GM10847 (cell line): ENCODE measurements around the gene SART1.
A peak's percentile ranks its signal among the peaks of the same experiment; 100 is the strongest.

Experiments
- POLR2A ChIP-seq: IDR thresholded peaks from 2 replicates; pipeline ENCODE4 v1.6.1; 2011; ENCODE audit not compliant: insufficient read length; ENCODE audit errors: extremely low read depth

The SART1 gene

GRCh38 chr11:65925397-65925796, 36.1 kb upstream of the SART1 start:
- TF ChIP-seq POLR2A = no peak

DNA sequence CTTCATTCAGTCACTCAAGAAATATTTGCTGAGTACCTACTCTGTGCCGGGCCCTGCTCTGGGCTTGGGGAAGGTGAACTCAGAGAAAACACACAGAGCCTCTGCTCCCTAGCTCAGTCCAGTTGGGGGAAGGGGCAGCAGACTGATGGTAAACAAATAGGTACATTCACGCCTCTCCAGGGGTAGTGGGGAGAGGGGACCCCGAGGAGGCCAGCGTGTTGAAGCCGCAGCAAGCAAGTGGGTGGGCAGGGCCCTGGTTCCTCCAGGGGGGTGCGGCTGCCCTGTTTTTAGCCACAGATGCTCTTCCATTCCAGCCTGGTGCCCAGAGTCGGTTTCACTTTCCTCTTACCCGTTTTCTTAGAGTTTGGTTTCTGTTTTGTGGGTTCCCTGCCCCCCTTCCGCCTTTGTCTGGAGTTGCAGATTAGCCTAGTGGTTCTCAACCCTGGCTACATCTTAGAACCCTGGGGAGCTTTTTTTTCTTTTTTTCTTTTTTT, 33.6 kb upstream of the SART1 start:
- peak; percentile 42 for TF ChIP-seq POLR2A

DNA sequence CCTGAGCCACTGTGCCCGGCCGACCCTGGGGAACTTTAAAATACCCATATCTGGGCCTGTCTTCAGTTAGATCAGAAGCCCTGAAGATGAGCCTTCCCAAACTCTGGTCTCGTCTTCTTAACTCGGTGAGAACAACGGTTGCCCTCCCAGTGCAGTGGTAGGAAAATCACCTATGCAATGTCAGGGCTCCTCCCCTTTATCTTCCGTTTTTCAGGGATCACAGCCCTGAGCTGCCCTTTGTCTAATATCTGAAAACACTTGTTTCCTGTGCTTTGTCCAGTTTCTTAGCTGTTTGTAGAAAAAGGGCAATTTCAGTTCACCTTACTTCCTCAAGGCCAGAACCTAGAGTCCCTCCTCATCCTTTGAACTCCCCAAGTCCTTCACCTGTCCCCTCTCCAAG, 32.9 kb upstream of the SART1 start:
- TF ChIP-seq POLR2A = no peak

- no peak for TF ChIP-seq POLR2A
Measured at GRCh38 chr11:65931773-65932557, 29.6 kb upstream of the SART1 start.

DNA sequence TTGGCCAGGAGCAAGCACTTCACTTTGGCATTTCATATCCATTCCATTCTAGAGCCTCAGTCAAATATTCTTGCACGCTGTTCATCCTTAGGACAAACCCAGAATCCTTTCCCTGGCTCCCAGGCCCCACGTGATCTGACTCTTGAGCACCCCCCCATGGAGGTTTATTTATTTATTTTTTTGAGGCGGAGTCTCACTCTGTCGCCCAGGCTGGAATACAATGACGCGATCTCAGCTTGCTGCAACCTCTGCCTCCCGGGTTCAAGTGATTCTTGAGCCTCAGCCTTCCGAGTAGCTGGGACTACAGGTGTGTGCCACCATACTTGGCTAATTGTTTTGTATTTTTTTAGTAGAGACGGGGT, 29.0 kb upstream of the SART1 start:
- TF ChIP-seq POLR2A = no peak

DNA sequence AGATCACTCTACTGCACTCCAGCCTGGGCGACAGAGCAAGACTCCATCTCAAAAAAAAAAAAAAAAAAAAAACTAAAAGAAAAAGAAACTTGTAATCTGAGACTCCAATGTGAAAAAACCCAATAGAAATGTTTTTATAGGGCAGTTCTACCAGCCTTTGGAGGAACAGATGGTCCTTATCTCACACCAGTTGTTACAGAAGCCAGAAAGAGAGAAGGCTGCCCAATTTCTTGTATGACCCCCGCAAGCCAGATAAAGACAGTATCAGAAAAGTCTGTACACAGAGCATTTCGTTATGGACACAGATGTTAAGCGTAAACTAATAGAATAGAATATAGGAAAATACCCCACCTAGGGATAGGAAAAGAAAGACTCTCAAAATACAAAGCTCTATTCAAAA, 27.5 kb upstream of the SART1 start:
- TF ChIP-seq POLR2A = no peak

DNA sequence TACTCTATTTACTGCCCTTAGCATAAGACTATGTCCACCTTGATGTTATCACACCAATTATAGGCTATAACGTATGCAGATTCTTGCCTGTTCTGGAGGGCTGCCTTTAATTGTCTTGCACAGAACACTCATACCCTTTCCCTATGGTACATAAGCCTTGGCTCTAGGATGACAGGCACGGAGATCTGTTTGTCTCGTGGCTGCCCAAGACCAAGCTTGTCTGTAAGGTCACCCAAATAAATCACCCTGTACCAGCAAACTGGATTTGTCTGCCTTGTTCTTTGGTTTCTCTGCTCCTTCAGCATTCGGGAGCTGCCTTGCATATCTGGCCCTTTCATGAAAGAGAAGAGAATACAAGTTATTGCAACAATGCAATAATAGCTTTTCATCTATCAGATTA, 23.8 kb upstream of the SART1 start:
- TF ChIP-seq POLR2A = no peak

DNA sequence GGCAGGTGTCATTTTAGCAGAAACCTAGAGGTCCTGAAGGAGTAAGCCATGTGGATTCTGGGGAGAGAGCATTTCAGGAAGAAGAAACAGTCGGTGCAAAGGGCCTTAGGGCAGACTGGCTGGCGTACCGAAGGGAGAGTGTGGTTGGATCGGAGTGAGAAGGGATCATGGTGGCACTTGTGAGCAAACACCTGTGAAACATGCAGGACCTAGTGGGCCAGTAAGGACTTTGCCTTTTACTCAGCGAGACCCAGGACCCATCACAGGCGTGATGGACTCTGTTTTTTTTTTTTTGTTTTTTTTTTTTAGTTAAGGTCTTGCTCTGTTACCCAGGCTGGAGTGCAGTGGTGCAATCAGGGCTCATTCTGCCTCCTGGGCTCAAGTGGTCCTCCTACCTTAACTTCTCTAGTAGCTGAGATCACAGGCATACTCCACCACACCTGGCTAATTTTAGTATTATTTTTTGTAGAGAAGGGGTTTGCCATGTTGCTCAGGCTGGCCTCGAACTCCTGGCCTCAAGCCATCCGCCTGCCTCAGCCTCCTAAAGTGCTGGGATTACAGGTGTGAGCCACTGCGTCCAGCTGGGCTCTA, 19.7 kb upstream of the SART1 start:
- no peak for TF ChIP-seq POLR2A

GRCh38 chr11:65942531-65942930, 19.0 kb upstream of the SART1 start:
- TF ChIP-seq POLR2A = no peak

GRCh38 chr11:65944191-65944590, 17.3 kb upstream of the SART1 start:
- no peak for TF ChIP-seq POLR2A

- TF ChIP-seq POLR2A = no peak
Measured at GRCh38 chr11:65944767-65945166, 16.8 kb upstream of the SART1 start.

DNA sequence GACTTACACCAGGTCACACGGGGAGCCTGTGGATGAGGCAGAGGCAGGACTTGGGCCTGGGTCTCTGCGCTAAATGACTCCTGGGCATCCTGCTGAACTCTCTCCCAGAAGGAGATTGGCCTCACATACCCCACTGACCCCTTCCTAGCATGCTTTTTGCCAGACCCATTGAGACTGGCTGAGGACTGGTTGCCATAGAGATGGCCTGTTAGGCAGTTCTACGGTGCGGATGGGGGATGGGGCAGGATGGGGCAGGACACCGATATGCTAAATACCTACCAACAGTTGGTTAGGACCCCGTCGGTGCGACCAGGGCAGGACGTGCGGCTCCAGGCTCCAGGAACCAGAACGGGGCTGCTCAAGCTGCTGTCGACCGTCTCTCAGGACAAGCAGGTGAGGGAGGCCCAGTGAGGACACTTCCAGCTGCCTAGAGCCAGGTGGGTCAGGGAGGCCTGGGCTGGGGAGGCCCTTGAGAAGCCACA, 16.1 kb upstream of the SART1 start, which contains the start of gene TSGA10IP:
Gene TSGA10IP, plus strand, starts transcription at position 51 of the 482 bp plus-strand sequence. Its CDS starts 196 bp downstream, at position 247.
- no peak for TF ChIP-seq POLR2A

DNA sequence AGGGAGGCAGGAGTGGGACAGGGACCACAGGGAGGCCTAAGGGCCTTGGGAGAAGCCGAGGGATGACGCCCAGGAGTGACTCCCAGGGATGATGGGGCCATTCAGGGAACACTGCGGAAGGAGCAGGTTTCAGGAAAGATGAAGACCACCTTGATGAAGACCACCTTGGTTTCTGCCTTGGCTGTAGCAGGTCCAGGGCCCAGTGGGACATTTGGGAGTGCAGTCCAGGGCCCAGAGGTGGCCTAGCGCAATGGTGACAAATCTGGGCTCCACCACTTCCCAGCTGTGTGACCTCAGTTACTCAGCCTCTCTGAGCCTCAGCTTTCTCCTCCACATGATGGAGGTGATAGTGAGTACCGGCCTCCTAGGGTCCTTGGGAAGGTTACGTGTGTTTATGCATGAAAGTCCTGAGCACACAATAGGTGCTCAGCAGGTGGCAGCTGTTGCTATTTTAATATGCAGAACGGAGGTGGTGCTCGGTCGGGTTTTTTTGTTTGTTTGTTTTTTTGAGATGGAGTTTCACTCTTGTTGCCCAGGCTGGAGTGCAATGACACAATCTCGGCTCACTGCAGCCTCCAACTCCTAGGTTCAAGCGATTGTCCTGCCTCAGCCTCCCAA, 15.5 kb upstream of the SART1 start:
- TF ChIP-seq POLR2A = no peak

DNA sequence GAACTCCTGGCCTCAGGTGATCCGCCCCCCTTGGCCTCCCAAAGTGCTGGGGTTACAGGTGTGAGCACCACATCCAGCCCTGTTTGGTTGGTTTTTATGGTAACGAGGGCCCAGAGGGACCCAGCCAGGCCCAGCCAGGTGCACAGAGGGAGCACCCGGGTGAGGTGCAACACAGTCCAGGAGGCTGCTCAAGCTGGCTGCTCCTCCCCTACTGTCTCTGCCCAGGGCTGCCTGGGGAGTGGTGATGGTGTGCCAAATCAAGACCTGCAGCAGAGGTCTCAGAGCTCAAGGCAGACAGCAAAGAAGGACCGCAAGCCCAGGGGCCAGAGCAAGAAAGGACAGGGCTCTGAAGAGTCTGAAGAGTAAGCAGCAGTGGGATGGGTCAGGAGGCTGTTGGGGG, 14.9 kb upstream of the SART1 start:
- TF ChIP-seq POLR2A = no peak

- TF ChIP-seq POLR2A = no peak
Measured at GRCh38 chr11:65947133-65947532, 14.4 kb upstream of the SART1 start.

DNA sequence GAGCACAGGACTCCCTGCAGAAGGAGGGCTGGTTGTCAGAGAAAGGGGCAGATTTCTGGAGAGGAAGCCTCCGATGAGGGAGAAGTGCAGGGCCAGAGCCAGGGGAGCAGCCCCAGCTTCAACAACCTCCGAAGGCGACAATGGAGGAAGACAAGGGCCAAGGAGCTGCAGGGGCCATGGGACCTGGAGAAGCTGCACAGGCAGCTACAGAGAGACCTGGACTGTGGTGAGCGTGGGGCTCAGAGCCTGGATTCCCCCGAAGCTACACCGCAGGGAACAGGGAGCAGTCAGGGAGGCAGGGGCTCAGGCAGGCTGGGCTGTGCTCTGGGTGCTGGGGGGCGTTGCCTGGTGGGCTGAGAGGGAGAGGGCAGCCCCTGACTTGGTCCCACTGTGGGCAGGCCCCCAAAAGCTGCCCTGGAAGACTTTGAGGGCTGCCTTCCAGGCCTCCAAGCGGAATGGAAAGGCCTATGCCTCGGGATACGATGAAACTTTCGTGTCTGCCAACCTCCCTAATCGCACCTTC, 13.9 kb upstream of the SART1 start:
- TF ChIP-seq POLR2A = no peak

GRCh38 chr11:65952052-65952521, 9.4 kb upstream of the SART1 start:
- TF ChIP-seq POLR2A = no peak
